ENCODE measurements around the gene KLF9.

DNA sequence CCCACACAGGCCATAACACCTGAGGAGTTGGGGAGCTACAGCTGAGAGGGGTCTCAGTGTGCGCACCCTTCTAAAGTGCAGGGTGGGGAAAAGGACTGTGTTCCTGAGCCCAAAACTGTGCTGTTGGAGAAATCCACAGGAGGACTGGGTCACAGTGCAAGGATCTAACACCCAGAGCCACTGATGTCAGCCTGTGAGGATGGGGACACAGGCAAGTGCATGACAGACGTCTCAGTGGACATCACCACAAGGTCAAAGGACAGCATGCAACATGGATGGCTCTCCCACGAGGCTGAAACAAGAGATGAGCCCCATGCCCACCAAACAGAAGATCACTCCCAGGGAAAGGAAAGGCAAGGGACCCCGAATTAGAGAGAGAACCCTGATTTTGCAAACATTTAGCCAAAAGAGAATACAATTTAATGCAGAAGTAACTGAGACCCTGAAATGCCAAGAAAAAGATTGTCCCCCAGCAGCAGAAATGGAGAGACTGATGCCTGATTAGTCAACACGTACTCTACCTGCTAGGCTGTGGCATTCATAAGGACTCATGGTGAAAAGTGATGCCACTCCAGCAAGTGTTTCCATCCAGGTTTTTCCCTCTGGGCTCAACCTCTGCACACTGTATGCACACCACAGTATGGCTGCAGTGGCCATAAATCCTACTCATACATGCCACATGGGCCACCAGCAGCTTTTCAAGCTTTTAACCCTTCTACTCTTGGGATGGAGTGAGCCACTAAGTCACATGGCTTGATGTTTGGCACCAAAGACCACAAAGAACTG, 14.2 kb downstream of the KLF9 start:
- TF ChIP-seq ZNF639 (CRISPR knock-in tag; conservative IDR thresholded peaks at IDR 0.05 in 1 of 2, IDR thresholded peaks at IDR 0.05 in 1 of 2): no peak
- TF ChIP-seq ZNF217 (CRISPR knock-in tag; IDR thresholded peaks at IDR 0.05): no peak
- TF ChIP-seq, protein P1, sequence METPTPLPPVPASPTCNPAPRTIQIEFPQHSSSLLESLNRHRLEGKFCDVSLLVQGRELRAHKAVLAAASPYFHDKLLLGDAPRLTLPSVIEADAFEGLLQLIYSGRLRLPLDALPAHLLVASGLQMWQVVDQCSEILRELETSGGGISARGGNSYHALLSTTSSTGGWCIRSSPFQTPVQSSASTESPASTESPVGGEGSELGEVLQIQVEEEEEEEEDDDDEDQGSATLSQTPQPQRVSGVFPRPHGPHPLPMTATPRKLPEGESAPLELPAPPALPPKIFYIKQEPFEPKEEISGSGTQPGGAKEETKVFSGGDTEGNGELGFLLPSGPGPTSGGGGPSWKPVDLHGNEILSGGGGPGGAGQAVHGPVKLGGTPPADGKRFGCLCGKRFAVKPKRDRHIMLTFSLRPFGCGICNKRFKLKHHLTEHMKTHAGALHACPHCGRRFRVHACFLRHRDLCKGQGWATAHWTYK (CRISPR knock-in tag; IDR thresholded peaks at IDR 0.05): no peak
- TF ChIP-seq GTF2E2 (tag; IDR thresholded peaks at IDR 0.05): no peak
- TF ChIP-seq, protein P2, sequence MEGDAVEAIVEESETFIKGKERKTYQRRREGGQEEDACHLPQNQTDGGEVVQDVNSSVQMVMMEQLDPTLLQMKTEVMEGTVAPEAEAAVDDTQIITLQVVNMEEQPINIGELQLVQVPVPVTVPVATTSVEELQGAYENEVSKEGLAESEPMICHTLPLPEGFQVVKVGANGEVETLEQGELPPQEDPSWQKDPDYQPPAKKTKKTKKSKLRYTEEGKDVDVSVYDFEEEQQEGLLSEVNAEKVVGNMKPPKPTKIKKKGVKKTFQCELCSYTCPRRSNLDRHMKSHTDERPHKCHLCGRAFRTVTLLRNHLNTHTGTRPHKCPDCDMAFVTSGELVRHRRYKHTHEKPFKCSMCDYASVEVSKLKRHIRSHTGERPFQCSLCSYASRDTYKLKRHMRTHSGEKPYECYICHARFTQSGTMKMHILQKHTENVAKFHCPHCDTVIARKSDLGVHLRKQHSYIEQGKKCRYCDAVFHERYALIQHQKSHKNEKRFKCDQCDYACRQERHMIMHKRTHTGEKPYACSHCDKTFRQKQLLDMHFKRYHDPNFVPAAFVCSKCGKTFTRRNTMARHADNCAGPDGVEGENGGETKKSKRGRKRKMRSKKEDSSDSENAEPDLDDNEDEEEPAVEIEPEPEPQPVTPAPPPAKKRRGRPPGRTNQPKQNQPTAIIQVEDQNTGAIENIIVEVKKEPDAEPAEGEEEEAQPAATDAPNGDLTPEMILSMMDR (IDR thresholded peaks at IDR 0.05 in 2 of 3, conservative IDR thresholded peaks at IDR 0.05 in 1 of 3; ENCODE audit: insufficient read depth in 2 of 3, low read depth in 1 of 3, low read length in 3 of 3): no peak
- TF ChIP-seq CREB1 (IDR thresholded peaks at IDR 0.05): no peak
- TF ChIP-seq CREB1 (CRISPR knock-in tag; IDR thresholded peaks at IDR 0.05): no peak
- no peak for TF ChIP-seq ZNF518B (CRISPR knock-in tag; IDR thresholded peaks at IDR 0.05)
- no peak for TF ChIP-seq GTF2F1 (IDR thresholded peaks at IDR 0.05; ENCODE audit: low read depth, low read length)
- TF ChIP-seq MAX (CRISPR knock-in tag; IDR thresholded peaks at IDR 0.05): no peak
- TF ChIP-seq MXI1 (IDR thresholded peaks at IDR 0.05; ENCODE audit: low read depth, low read length): no peak
- TF ChIP-seq, protein P3, sequence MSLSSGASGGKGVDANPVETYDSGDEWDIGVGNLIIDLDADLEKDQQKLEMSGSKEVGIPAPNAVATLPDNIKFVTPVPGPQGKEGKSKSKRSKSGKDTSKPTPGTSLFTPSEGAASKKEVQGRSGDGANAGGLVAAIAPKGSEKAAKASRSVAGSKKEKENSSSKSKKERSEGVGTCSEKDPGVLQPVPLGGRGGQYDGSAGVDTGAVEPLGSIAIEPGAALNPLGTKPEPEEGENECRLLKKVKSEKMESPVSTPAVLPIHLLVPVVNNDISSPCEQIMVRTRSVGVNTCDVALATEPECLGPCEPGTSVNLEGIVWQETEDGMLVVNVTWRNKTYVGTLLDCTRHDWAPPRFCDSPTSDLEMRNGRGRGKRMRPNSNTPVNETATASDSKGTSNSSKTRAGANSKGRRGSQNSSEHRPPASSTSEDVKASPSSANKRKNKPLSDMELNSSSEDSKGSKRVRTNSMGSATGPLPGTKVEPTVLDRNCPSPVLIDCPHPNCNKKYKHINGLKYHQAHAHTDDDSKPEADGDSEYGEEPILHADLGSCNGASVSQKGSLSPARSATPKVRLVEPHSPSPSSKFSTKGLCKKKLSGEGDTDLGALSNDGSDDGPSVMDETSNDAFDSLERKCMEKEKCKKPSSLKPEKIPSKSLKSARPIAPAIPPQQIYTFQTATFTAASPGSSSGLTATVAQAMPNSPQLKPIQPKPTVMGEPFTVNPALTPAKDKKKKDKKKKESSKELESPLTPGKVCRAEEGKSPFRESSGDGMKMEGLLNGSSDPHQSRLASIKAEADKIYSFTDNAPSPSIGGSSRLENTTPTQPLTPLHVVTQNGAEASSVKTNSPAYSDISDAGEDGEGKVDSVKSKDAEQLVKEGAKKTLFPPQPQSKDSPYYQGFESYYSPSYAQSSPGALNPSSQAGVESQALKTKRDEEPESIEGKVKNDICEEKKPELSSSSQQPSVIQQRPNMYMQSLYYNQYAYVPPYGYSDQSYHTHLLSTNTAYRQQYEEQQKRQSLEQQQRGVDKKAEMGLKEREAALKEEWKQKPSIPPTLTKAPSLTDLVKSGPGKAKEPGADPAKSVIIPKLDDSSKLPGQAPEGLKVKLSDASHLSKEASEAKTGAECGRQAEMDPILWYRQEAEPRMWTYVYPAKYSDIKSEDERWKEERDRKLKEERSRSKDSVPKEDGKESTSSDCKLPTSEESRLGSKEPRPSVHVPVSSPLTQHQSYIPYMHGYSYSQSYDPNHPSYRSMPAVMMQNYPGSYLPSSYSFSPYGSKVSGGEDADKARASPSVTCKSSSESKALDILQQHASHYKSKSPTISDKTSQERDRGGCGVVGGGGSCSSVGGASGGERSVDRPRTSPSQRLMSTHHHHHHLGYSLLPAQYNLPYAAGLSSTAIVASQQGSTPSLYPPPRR (CRISPR knock-in tag; IDR thresholded peaks at IDR 0.05; ENCODE audit: borderline replicate concordance): no peak
- TF ChIP-seq PCBP1 (IDR thresholded peaks at IDR 0.05; ENCODE audit: low read depth, low read length, poor library complexity, severe bottlenecking): no peak
- TF ChIP-seq RB1 (IDR thresholded peaks at IDR 0.05; ENCODE audit: low read depth): no peak
